ENCODE results near the gene PDK3. TPM values are rescaled to one million over a fixed set of nuclear protein-coding genes. Genes with fewer than 3 reads are reported as not detected.

PDK3 gene
- total and polyA plus RNA-seq, 2 experiments from 2014 or later: 5.8 to 7.0 TPM

DNA sequence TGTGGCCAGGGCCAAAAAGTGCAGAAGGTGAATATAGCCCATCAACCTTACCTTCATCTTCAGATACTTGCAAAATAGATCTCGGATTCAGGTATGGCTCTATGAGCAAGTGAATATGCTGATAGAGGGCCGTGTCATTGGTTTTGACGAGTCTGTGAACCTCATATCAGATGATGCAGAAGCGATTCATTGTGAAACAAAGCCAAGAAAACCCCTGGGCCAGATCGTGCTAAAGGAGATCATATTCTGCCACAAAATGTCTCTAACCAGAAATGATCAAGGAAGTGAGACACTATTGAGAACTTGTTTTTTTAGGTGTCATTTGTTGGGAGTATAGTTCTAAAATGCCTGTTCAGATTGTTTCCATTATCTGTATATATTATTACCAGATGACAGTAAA, 48.3 kb downstream of the PDK3 start:
- Histone ChIP-seq H4K20me1 (ENCODE audit: insufficient read depth) (no peaks in the 10 kb centered on the region), H3K36me3 (ENCODE audit: low read depth) (no peaks in the 10 kb centered on the region), H3K4me1 (ENCODE audit: insufficient read depth) (no peaks in the 10 kb centered on the region), H3K27me3 (replicated peaks; ENCODE audit: insufficient read depth) (no peaks in the 10 kb centered on the region), H3K9me3 (ENCODE audit: low read depth) (no peaks in the 10 kb centered on the region), H3K4me3 (no peak overlapping the region), H3K79me2 (ENCODE audit: insufficient read depth) (no peaks in the 10 kb centered on the region), H3F3A (ENCODE audit: insufficient read depth) (no peaks in the 10 kb centered on the region), H3K9me2 (ENCODE audit: insufficient read depth) (no peaks in the 10 kb centered on the region), H3K27ac (no peak overlapping the region), H3K9ac (no peak overlapping the region), H3K4me2 (ENCODE audit: unreplicated experiment) (no peak overlapping the region), H2AFZ (no peak overlapping the region)
- no peak for DNase-seq
- TF ChIP-seq EZH2 (IDR thresholded peaks at IDR 0.05; ENCODE audit: insufficient read depth, poor library complexity, severe bottlenecking) (no peak), EZH2phosphoT487 (IDR thresholded peaks at IDR 0.05; ENCODE audit: insufficient read depth, low read depth) (no peak)
- WGBS, 2 experiments (ENCODE audit: low coverage in 1 of 2, low lambda C conversion rate in 2 of 2, missing lambda C conversion rate in 2 of 2): 45 to 47% methylated on average over 5 of the region's 5 CpGs
- in situ Hi-C loops (cut with MboI): no loop called here

DNA sequence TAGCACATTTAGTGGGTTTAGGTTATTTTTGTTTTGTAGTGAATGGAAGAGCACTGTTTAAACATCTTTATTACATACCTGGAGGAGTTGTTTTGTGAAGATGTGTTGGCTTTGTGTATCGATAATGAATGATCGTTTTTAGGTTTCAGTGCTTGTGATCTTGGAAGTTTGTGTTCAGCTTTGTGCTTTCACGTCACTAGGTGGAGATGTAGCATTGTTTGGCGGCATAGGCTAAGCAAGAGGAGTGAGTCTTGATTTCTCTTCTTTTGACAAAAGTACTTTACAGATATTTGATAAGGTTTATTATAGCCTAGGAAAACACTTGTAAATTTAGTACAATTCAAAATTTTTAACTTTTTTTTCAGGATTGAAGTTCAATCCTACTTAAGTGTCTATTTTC, 50.4 kb downstream of the PDK3 start:
- no peaks in the 10 kb centered on the region for H3K9me2 ChIP-seq (ENCODE audit: insufficient read depth)
- H3K27ac ChIP-seq: no peak overlapping the region
- no peak overlapping the region for H3K4me3 ChIP-seq
- no peaks in the 10 kb centered on the region for H3K27me3 ChIP-seq (replicated peaks; ENCODE audit: insufficient read depth)
- in situ Hi-C loops (cut with MboI): no loop called here
- no peak overlapping the region for H3K4me2 ChIP-seq (ENCODE audit: unreplicated experiment)
- H3K4me1 ChIP-seq (ENCODE audit: insufficient read depth): no peaks in the 10 kb centered on the region
- TF ChIP-seq EZH2 (IDR thresholded peaks at IDR 0.05; ENCODE audit: insufficient read depth, poor library complexity, severe bottlenecking): no peak
- no peak for TF ChIP-seq EZH2phosphoT487 (IDR thresholded peaks at IDR 0.05; ENCODE audit: insufficient read depth, low read depth)
- no peaks in the 10 kb centered on the region for H4K20me1 ChIP-seq (ENCODE audit: insufficient read depth)
- H2AFZ ChIP-seq: no peak overlapping the region
- no peaks in the 10 kb centered on the region for H3K9me3 ChIP-seq (ENCODE audit: low read depth)
- H3F3A ChIP-seq (ENCODE audit: insufficient read depth): no peaks in the 10 kb centered on the region
- DNase-seq: no peak
- no peak overlapping the region for H3K9ac ChIP-seq
- H3K36me3 ChIP-seq (ENCODE audit: low read depth): no peaks in the 10 kb centered on the region
- WGBS, 2 experiments (ENCODE audit: low coverage in 1 of 2, low lambda C conversion rate in 2 of 2, missing lambda C conversion rate in 2 of 2): 72 to 81% methylated on average over 4 of the region's 4 CpGs
- H3K79me2 ChIP-seq (ENCODE audit: insufficient read depth): no peaks in the 10 kb centered on the region

- no peak overlapping the region for H3K4me2 ChIP-seq (ENCODE audit: unreplicated experiment)
- H3K27ac ChIP-seq: no peak overlapping the region
- no peak for TF ChIP-seq EZH2phosphoT487 (IDR thresholded peaks at IDR 0.05; ENCODE audit: insufficient read depth, low read depth)
- no peak for TF ChIP-seq EZH2 (IDR thresholded peaks at IDR 0.05; ENCODE audit: insufficient read depth, poor library complexity, severe bottlenecking)
- H3K27me3 ChIP-seq (replicated peaks; ENCODE audit: insufficient read depth): no peaks in the 10 kb centered on the region
- H3K9ac ChIP-seq: no peak overlapping the region
- H3K36me3 ChIP-seq (ENCODE audit: low read depth): no peaks in the 10 kb centered on the region
- H3K9me2 ChIP-seq (ENCODE audit: insufficient read depth): no peaks in the 10 kb centered on the region
- H4K20me1 ChIP-seq (ENCODE audit: insufficient read depth): no peaks in the 10 kb centered on the region
- no peaks in the 10 kb centered on the region for H3F3A ChIP-seq (ENCODE audit: insufficient read depth)
- no peaks in the 10 kb centered on the region for H3K9me3 ChIP-seq (ENCODE audit: low read depth)
- no peak overlapping the region for H3K4me3 ChIP-seq
- WGBS, 2 experiments (ENCODE audit: low coverage in 1 of 2, low lambda C conversion rate in 2 of 2, missing lambda C conversion rate in 2 of 2): 97 to 100% methylated on average over 2 of the region's 2 CpGs
- no peak overlapping the region for H2AFZ ChIP-seq
- H3K4me1 ChIP-seq (ENCODE audit: insufficient read depth): no peaks in the 10 kb centered on the region
- H3K79me2 ChIP-seq (ENCODE audit: insufficient read depth): no peaks in the 10 kb centered on the region
- DNase-seq: no peak
- in situ Hi-C loops (cut with MboI): no loop called here
These were observed 55.4 kb downstream of the PDK3 start for GRCh38 chrX:24520472-24520871.

DNA sequence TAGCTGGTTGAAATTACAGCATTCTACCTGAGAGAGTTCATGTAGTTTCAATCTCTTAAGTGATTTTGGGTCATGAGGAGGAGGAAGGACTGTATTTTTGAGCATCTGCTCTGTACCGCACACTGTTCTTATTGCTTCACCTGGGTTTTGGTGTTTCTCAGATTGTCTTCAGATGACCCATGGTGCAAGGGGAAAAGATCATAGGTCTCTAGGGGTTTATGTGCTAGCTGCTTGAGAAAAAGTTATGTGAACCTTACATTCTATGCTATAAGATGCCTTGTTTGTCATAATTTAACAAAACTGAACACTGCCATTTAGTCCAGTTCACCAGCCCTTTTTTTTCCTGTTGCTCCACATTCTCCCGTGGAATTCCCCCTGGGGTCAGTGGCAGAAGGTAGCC, 60.4 kb downstream of the PDK3 start:
- Histone ChIP-seq H3K4me1 (ENCODE audit: insufficient read depth) (no peaks in the 10 kb centered on the region), H3K27ac (no peak overlapping the region), H3K27me3 (replicated peaks; ENCODE audit: insufficient read depth) (no peaks in the 10 kb centered on the region), H3K79me2 (ENCODE audit: insufficient read depth) (no peaks in the 10 kb centered on the region), H3K9me2 (ENCODE audit: insufficient read depth) (no peaks in the 10 kb centered on the region), H4K20me1 (ENCODE audit: insufficient read depth) (no peaks in the 10 kb centered on the region), H3K4me3 (no peak overlapping the region), H3K36me3 (ENCODE audit: low read depth) (no peaks in the 10 kb centered on the region), H3F3A (ENCODE audit: insufficient read depth) (no peaks in the 10 kb centered on the region), H3K9ac (no peak overlapping the region), H3K9me3 (ENCODE audit: low read depth) (no peaks in the 10 kb centered on the region), H2AFZ (no peak overlapping the region), H3K4me2 (ENCODE audit: unreplicated experiment) (no peak overlapping the region)
- DNase-seq: no peak
- in situ Hi-C loops (cut with MboI): no loop called here
- TF ChIP-seq EZH2phosphoT487 (IDR thresholded peaks at IDR 0.05; ENCODE audit: insufficient read depth, low read depth): no peak
- no peak for TF ChIP-seq EZH2 (IDR thresholded peaks at IDR 0.05; ENCODE audit: insufficient read depth, poor library complexity, severe bottlenecking)
- 86 to 97% methylated on average over 2 of the region's 2 CpGs for WGBS, 2 experiments (ENCODE audit: low coverage in 1 of 2, low lambda C conversion rate in 2 of 2, missing lambda C conversion rate in 2 of 2)

- no peak overlapping the region for H3K4me3 ChIP-seq
- no peaks in the 10 kb centered on the region for H3K36me3 ChIP-seq (ENCODE audit: low read depth)
- H3K27ac ChIP-seq: no peak overlapping the region
- H3K27me3 ChIP-seq (replicated peaks; ENCODE audit: insufficient read depth): no peaks in the 10 kb centered on the region
- no peak overlapping the region for H3K9ac ChIP-seq
- WGBS, 2 experiments (ENCODE audit: low coverage in 1 of 2, low lambda C conversion rate in 2 of 2, missing lambda C conversion rate in 2 of 2): 93 to 98% methylated on average over 2 of the region's 2 CpGs
- H3K4me2 ChIP-seq (ENCODE audit: unreplicated experiment): no peak overlapping the region
- H3K9me3 ChIP-seq (ENCODE audit: low read depth): no peaks in the 10 kb centered on the region
- TF ChIP-seq EZH2 (IDR thresholded peaks at IDR 0.05; ENCODE audit: insufficient read depth, poor library complexity, severe bottlenecking) (no peak), EZH2phosphoT487 (IDR thresholded peaks at IDR 0.05; ENCODE audit: insufficient read depth, low read depth) (no peak)
- H3K9me2 ChIP-seq (ENCODE audit: insufficient read depth): no peaks in the 10 kb centered on the region
- no peaks in the 10 kb centered on the region for H3F3A ChIP-seq (ENCODE audit: insufficient read depth)
- H3K4me1 ChIP-seq (ENCODE audit: insufficient read depth): no peaks in the 10 kb centered on the region
- DNase-seq: no peak
- in situ Hi-C loops (cut with MboI): no loop called here
- no peak overlapping the region for H2AFZ ChIP-seq
- H4K20me1 ChIP-seq (ENCODE audit: insufficient read depth): no peaks in the 10 kb centered on the region
- H3K79me2 ChIP-seq (ENCODE audit: insufficient read depth): no peaks in the 10 kb centered on the region
These were observed 61.5 kb downstream of the PDK3 start for GRCh38 chrX:24526616-24527015.

Data from GM23248 (cell line).